Left hindlimb (tissue), 1 donor: ENCODE data around the gene ALG5.

Source experiments
- DNase-seq: peaks from one replicate; pipeline ENCODE4 v3.0.0-alpha.2; 2018

Gene ALG5

DNA sequence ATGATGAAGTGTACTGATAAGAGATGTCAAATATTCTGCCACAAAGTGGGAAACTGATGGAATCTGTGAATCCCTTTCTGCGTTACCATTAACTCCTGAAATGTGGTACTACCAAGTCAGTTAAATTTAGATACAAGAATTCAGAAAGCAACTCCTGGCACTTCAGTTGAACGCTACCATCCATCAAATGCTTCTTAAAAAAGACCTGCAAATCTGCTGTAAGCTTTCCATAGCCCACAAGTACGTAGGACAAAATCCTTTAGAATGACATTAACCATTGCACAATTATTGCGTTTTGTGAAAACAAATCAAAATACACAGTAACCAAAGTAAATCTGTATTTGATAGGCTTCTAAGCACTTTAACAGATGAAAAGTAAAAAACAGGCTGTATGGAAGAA lies 84.5 kb downstream of the ALG5 start:
- no peak for DNase-seq

DNA sequence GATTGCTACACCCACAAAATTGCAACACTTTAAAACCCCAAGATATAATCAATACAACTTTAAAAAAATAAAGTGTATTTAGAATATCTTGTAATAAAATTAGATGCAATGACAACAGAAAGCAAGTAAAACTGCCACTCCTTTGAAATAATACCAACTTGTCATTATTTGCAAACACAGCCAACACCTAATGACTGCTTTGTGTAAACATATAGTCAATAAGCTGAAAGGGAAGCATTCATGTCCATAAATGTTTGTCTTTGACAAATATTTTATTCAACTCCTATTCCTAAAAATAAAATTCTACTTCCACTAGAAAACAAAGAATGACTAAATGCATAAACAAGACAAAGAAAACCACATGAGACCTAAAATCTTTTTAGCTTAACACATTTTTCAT lies 85.7 kb downstream of the ALG5 start:
- no peak for DNase-seq

DNA sequence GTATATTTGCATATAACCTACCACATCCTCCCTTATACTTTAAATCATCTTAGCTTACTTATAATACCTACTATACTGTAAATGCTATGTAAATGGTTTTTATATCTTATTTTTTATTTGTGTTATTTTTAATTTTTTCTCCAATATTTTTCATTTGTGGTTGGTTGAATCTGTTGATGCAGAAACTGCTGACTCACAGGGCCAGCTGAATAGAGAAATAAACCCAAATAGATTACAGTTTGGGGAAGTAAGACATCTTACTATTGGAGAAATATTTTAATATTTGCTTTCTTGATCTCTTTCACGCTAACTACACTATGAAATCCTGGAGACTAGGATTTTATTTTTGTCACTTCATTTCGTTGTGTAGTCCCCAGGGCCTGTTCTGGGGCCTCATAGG lies 86.2 kb downstream of the ALG5 start:
- DNase-seq, result no peak

DNA sequence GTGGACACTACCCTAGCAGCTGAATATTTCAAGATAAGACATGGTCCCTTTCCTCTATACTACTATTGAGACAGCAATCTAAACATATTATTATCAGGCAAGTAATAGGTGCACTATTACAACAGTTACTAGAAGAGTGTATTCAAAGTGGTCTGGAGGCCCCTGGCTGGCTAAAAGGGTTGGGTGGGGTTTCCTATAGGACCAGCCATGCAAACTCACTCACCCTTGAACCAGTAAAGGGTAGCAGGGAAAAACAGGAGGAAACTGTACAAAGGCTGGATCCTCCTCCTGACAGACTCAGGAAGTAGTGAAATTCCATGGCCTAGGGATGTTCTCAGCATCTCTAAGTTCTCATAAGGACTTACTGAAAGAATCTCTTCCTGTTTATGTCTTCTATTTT lies 86.8 kb downstream of the ALG5 start:
- DNase-seq, result no peak

DNA sequence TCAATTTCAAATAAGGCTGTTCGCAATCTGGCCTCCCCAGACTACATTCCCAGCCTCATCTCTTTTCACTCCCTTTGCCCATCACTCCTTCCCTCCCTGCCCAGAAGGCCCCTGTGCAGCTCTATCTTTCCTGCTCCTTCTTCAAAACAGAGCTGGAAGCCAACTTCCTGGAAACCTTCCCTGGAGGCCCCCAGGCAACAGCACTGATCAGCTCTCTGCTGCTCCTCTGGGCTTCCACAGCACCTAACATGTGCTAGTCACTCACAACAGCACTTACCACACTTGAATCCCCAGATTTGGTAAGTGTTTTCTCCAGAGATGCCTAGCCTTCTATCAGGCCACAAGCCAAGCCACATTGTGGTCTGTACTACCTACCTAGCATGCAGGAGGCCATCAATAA lies 88.6 kb downstream of the ALG5 start:
- DNase-seq, result no peak

DNA sequence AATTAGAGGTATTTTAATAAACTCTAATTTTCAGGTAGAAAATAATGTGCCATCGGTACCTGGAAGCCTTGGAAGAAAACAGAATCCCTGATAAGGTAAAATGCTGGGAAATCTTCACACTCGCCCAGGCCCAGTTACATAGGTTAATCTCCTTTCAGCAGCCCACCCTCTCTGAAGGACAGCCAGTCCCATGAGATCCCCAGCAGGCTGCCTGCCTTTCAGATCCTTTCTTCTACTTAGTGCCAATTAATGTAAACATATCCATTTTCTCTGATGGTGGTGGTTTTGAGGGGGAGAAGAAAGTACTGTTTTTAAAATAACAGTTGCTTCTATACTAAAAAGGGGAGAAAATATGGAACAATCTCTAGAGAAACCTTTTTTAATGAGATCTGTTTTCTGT lies 91.3 kb downstream of the ALG5 start:
- DNase-seq, result no peak

DNA sequence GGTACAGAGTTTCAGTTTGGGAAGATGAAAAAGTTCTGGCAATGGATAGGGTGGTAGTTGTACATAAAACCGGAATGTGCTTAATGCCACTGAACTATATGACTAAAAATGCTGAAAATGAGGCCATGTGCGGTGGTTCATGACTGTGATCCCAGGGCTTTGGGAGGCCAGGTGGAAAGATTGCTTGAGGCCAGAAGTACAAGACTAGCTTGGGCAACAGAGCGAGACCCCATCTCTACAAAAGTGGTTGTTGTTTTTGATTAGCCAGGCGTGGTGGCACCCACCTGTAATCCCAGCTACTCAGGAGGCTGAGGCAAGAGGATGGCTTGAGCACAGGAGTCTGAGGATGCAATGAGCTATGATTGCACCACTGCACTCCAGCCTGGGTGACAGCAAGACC lies 91.9 kb downstream of the ALG5 start:
- DNase-seq, result no peak

DNA sequence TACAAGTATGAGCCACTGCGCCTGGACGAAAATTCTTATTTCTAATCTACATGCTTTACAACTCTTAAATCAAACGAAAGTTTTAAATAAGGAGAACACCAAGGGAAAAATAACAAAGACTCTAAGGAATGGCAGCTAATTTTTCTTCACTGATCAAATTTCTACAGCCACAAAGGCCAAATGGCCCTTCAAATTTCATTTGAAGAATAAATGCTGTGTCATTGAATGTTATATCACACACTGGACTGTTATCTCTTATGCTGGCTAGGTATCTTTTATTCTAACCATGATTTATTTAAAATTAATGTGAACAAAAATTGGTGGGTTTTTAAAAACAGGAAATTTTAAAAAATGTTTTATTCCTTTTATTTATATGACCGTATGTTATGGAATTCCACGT lies 93.2 kb downstream of the ALG5 start:
- no peak for DNase-seq

DNA sequence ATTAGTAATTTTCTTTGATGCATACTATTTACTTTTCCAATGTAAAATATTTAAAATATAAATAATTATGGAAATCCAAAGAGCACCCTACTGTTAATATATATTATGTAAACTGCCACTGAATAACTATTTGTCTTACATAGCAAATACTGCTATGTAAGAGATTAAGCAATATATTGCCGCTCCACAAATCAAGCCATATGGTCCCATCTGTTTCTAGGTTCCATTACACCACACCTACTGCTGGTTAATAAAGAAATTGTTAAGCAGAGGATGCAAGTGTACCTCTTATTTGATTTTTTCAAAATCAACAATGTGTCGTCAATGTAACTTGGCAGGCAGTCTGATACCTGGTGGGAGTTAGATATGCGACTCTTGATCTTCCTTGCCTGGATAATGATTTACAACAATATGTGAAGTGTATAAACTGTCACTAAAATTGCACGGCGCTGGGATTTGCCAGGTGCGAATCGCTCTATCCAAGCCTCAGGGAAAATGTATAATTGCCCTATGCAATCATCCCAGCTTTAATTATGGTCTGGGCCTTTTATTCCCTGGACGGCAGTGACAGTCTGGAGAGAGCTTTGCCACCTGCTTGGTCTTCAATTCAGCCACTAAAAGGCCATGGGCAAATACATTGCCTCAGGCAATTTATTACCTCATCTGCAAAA lies 95.1 kb downstream of the ALG5 start:
- no peak for DNase-seq
